ENCODE results near the gene HOXB8.

DNA sequence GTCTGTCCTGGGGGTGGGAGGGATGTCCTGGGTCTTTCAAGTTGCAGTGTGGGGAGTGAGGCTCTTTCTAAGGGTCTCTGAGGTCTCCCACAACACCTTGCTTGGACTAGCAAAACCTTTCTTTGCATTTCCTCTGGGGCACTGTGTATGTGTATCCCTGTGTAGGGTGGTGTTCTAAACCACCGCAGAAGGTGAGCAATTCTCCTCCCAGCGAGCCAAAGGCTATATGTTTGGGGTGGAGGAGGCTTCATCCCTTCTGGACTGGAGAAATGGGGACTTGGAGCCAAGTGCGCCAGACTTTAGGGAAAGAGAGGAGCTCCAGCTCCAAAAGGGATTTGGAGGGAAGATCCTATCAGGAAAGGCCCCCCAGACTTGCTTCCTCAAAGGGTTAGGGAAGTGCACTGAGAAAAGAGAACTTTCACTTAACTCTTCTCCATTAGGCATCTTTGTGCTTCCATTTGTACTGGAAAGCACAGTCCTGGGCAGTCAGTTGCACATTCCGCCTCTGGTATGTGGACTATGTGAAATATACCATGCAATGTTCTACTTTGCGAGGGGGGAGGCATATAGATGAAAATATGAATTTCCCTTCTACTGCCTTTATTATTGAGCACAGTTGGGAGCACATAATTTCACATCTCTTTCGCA lies 29.9 kb upstream of the HOXB8 start:
- TF ChIP-seq, protein P1, sequence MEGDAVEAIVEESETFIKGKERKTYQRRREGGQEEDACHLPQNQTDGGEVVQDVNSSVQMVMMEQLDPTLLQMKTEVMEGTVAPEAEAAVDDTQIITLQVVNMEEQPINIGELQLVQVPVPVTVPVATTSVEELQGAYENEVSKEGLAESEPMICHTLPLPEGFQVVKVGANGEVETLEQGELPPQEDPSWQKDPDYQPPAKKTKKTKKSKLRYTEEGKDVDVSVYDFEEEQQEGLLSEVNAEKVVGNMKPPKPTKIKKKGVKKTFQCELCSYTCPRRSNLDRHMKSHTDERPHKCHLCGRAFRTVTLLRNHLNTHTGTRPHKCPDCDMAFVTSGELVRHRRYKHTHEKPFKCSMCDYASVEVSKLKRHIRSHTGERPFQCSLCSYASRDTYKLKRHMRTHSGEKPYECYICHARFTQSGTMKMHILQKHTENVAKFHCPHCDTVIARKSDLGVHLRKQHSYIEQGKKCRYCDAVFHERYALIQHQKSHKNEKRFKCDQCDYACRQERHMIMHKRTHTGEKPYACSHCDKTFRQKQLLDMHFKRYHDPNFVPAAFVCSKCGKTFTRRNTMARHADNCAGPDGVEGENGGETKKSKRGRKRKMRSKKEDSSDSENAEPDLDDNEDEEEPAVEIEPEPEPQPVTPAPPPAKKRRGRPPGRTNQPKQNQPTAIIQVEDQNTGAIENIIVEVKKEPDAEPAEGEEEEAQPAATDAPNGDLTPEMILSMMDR (IDR thresholded peaks at IDR 0.05): no peak
- TF ChIP-seq POLR2A (IDR thresholded peaks at IDR 0.05) (no peak), EP300 (IDR thresholded peaks at IDR 0.05) (no peak)
